ENCODE results near the gene GGN. TPM values are rescaled to one million over a fixed set of nuclear protein-coding genes. Genes with fewer than 3 reads are reported as not detected.
"Not testable (repeated sequence)": the region's sequence is repeated elsewhere in the genome, so short reads cannot be mapped to it uniquely, and the experiment has no call there.

GGN gene
- total RNA-seq, 4 donors from 2014 or later, result 0.82 TPM; not detected in 3

GRCh38 chr19:38417146-38417543 is 29.3 kb upstream of the GGN start:
- no peak for DNase-seq
- Histone ChIP-seq H3K4me1 (no peaks in the 10 kb centered on the region), H3K9me3 (no peaks in the 10 kb centered on the region), H3K4me3 (no peak overlapping the region), H3K27ac (no peak overlapping the region), H3K27me3 (no peaks in the 10 kb centered on the region), H3K36me3 (no peaks in the 10 kb centered on the region)
- no peak for TF ChIP-seq CTCF (IDR thresholded peaks at IDR 0.05)
- no peak for TF ChIP-seq POLR2A (IDR thresholded peaks at IDR 0.05)
- intact Hi-C loops (cut with DNase I; ENCODE audit: low total_unique reads), result no loop called here

GRCh38 chr19:38413416-38413815 is 25.6 kb upstream of the GGN start:
- H3K4me1 ChIP-seq, result no peaks in the 10 kb centered on the region
- no peak for TF ChIP-seq POLR2A (IDR thresholded peaks at IDR 0.05)
- TF ChIP-seq CTCF (IDR thresholded peaks at IDR 0.05), result no peak
- intact Hi-C loops (cut with DNase I; ENCODE audit: low total_unique reads), result no loop called here

DNA sequence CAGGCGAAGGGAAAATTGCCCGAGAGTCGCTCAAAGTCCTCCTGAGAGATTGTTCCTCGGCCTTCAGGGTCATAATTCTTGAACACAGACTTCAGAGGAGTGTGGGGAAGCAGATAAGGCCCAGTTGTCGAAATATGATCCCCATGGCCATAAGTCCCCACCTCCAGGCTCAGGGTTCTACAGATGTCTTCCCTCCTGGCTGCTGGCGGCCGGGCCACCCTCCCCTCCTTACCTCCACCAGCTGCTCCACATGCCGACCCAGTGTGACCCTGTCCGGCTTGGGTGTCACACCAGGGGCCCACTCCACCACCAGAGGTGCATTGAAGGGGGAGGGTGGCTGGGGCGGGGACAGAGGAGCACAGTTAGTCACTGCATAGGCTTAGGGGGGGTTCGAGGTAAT is 25.1 kb upstream of the GGN start:
- Histone ChIP-seq H3K27ac (no peak overlapping the region), H3K4me3 (no peak overlapping the region), H3K4me1 (no peaks in the 10 kb centered on the region), H3K9me3 (no peaks in the 10 kb centered on the region), H3K27me3 (no peaks in the 10 kb centered on the region), H3K36me3 (no peaks in the 10 kb centered on the region)
- intact Hi-C loops (cut with DNase I; ENCODE audit: low total_unique reads), result no loop called here
- no peak for DNase-seq
- TF ChIP-seq CTCF (IDR thresholded peaks at IDR 0.05), result no peak
- no peak for TF ChIP-seq POLR2A (IDR thresholded peaks at IDR 0.05)

More at GRCh38 chr19:38413416-38413815, 25.6 kb upstream of the GGN start:
- no peak for DNase-seq
- H3K4me3 ChIP-seq, result no peak overlapping the region
- no peaks in the 10 kb centered on the region for H3K36me3 ChIP-seq
- no peaks in the 10 kb centered on the region for H3K27me3 ChIP-seq
- no peaks in the 10 kb centered on the region for H3K9me3 ChIP-seq
- H3K27ac ChIP-seq, result no peak overlapping the region

DNA sequence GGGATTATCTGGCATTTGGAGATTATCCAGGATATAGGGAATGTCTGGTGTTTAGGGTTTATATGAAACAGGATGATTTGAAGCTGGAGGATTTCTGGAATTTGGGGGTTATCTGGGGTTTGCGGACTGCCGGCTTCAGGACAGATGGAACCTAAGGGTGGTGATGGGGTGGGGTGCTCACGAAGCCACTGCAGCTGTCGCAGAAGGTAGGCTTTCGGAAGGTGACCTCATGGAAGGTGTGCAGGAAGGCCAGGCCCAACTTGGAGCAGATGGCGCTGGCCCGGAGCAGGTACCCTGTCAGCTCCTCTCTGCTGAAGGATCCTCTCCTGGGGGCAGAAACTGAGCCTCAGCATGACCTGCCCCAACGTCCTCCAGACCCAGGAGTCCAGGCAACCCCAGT is 24.7 kb upstream of the GGN start:
- no peak for DNase-seq
- no peaks in the 10 kb centered on the region for H3K27me3 ChIP-seq
- TF ChIP-seq POLR2A (IDR thresholded peaks at IDR 0.05) (no peak), CTCF (IDR thresholded peaks at IDR 0.05) (no peak)
- H3K9me3 ChIP-seq, result no peaks in the 10 kb centered on the region
- H3K27ac ChIP-seq, result no peak overlapping the region
- no peak overlapping the region for H3K4me3 ChIP-seq
- H3K4me1 ChIP-seq, result no peaks in the 10 kb centered on the region
- no peaks in the 10 kb centered on the region for H3K36me3 ChIP-seq
- intact Hi-C loops (cut with DNase I; ENCODE audit: low total_unique reads), result no loop called here

- H3K27me3 ChIP-seq; H3K36me3 ChIP-seq; intact Hi-C loops (cut with DNase I; ENCODE audit: low total_unique reads); DNase-seq; H3K27ac ChIP-seq; H3K4me3 ChIP-seq; H3K9me3 ChIP-seq; H3K4me1 ChIP-seq: not testable (repeated sequence)
Observed at GRCh38 chr19:38411898-38412297, 24.1 kb upstream of the GGN start.

DNA sequence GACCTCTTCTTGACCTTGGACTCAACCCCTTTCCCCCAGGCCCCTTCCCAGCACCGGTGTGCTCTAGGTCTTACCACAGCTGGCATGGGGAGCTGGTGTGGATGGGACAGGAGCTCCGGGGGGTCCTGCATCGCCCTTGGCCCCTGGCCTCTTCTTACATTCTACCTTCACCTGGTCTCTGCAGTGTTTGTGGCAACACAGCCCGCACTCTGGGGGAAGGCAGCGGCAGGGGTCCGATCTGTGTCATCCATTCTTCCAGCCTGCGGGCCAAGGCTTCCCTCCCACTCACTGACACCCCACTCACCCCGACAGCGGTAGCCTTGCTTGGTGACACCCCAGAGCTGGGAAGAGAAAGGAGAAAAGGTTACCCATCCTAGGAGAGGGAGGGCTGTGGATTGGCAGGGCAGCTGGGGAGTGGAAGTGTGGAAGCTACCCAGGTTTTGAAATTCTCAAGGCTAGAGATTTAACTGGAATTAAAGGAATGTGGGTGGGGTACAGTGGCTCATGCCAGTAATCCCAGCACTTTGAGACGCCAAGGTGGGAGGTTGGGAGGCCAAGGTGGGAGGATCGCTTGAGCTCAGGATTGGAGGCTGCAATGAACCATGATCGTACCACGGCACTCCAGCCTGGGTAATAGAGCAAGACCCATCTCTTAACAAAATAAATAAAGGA is 23.3 kb upstream of the GGN start:
- intact Hi-C loops (cut with DNase I; ENCODE audit: low total_unique reads), result no loop called here
- Histone ChIP-seq H3K27me3 (no peaks in the 10 kb centered on the region), H3K36me3 (no peaks in the 10 kb centered on the region), H3K4me1 (no peaks in the 10 kb centered on the region), H3K9me3 (no peaks in the 10 kb centered on the region), H3K27ac (no peak overlapping the region), H3K4me3 (no peak overlapping the region)
- no peak for TF ChIP-seq CTCF (IDR thresholded peaks at IDR 0.05)
- no peak for TF ChIP-seq POLR2A (IDR thresholded peaks at IDR 0.05)
- no peak for DNase-seq

GRCh38 chr19:38410407-38410806 is 22.6 kb upstream of the GGN start:
- H3K9me3 ChIP-seq; H3K27ac ChIP-seq; intact Hi-C loops (cut with DNase I; ENCODE audit: low total_unique reads); DNase-seq; H3K27me3 ChIP-seq; H3K4me1 ChIP-seq; H3K4me3 ChIP-seq; H3K36me3 ChIP-seq: not testable (repeated sequence)
